CD4-positive, alpha-beta memory T cell (primary cell): ENCODE data around the gene GABRR2. TPM values are rescaled to one million over a fixed set of nuclear protein-coding genes. Genes with fewer than 3 reads are reported as not detected.

Source experiments
- CTCF ChIA-PET: fragments of 350-600 bp; sonication (Branson Sonifier 250); formaldehyde crosslinking; loops from one replicate; lab custom pipeline; 2021; ENCODE audit warnings: inconsistent platforms; ENCODE audit not compliant: partially characterized antibody; lab: Charles Lee
- POLR2A ChIA-PET: fragments of 350-600 bp; sonication (Branson Sonifier 250); formaldehyde crosslinking; loops from one replicate; lab custom pipeline; 2021; ENCODE audit not compliant: partially characterized antibody; lab: Charles Lee
- DNase-seq, 5 donors: peaks; one replicate each; pipeline versions ENCODE4 v3.0.0 to v3.0.0-alpha.2; 2020 to 2022; ENCODE audit warnings: mixed read lengths in 1 of 5
- H3K27ac ChIP-seq: one replicate; pipeline ENCODE4 v1.7.0; 2013; ENCODE audit warnings: low read depth, low read length
- H3K27me3 ChIP-seq: 2 replicates; pipeline ENCODE4 v1.7.0; 2013; ENCODE audit warnings: mild to moderate bottlenecking, low read length, moderate library complexity; ENCODE audit not compliant: insufficient read depth
- H3K36me3 ChIP-seq: 2 replicates; pipeline ENCODE4 v1.7.0; 2013; ENCODE audit warnings: mild to moderate bottlenecking, low read length, moderate library complexity; ENCODE audit not compliant: insufficient read depth
- H3K4me1 ChIP-seq: 2 replicates; pipeline ENCODE4 v1.7.0; 2013; ENCODE audit warnings: mild to moderate bottlenecking, low read length, moderate library complexity; ENCODE audit not compliant: insufficient read depth
- H3K4me3 ChIP-seq, 2 donors: one replicate each; pipeline ENCODE4 v1.7.0; 2013; ENCODE audit warnings: low read length in 2 of 2, mild to moderate bottlenecking in 1 of 2
- H3K9me3 ChIP-seq, 2 donors: one replicate each; pipeline ENCODE4 v1.7.0; 2013; ENCODE audit warnings: low read length in 2 of 2, control low read depth in 1 of 2; ENCODE audit not compliant: control insufficient read depth in 1 of 2
- H3K27ac Mint-ChIP-seq, 7 donors: one replicate each; pipeline ENCODE4 v1.8.0; 2020 to 2021; ENCODE audit warnings: mixed read lengths in 7 of 7, mild to moderate bottlenecking in 6 of 7, inconsistent platforms in 3 of 7, moderate library complexity in 3 of 7
- H3K27me3 Mint-ChIP-seq, 2 donors: one replicate each; pipeline ENCODE4 v1.8.0; 2020 to 2021; ENCODE audit warnings: mixed read lengths in 2 of 2
- H3K36me3 Mint-ChIP-seq, 2 donors: one replicate each; pipeline ENCODE4 v1.8.0; 2020 to 2021; ENCODE audit warnings: mixed read lengths in 2 of 2, inconsistent platforms in 1 of 2, mild to moderate bottlenecking in 1 of 2
- H3K4me1 Mint-ChIP-seq, 4 donors: one replicate each; pipeline ENCODE4 v1.8.0; 2020 to 2021; ENCODE audit warnings: mixed read lengths in 4 of 4, mild to moderate bottlenecking in 1 of 4
- H3K4me3 Mint-ChIP-seq, 8 donors: one replicate each; pipeline ENCODE4 v1.8.0; 2020 to 2021; ENCODE audit warnings: mixed read lengths in 8 of 8, mild to moderate bottlenecking in 7 of 8, moderate library complexity in 6 of 8, inconsistent platforms in 3 of 8
- H3K9me3 Mint-ChIP-seq, 8 donors: one replicate each; pipeline ENCODE4 v1.8.0; 2020 to 2021; ENCODE audit warnings: mixed read lengths in 8 of 8, mild to moderate bottlenecking in 5 of 8, inconsistent platforms in 3 of 8, moderate library complexity in 1 of 8
- intact Hi-C: fragments of 100-400 bp; cut with micrococcal nuclease; formaldehyde crosslinking; loops from one replicate; pipeline ENCODE4 v1.15.1; 2023
- polyA plus RNA-seq, 2 donors: library from polyadenylated mRNA; unstranded; fragments of 300-500 nt; fragmentation: Illumina TruSeq; gene quantifications; one replicate each; pipeline ENCODE4 v1.2.3, GENCODE V29; 2021
- total RNA-seq, 2 experiments: library from RNA; stranded (reverse); gene quantifications; one replicate each; pipeline ENCODE4 v1.2.3, GENCODE V29; 2021

GABRR2 gene
- total and polyA plus RNA-seq, 4 experiments from 2014 or later = 0.10 to 1.7 (median 1.2) TPM; not detected in 1

GRCh38 chr6:89289710-89290109 lies 25.4 kb downstream of the GABRR2 start:
- no peak overlapping the region for H3K27ac ChIP-seq
- Mint-ChIP-seq H3K36me3 (no peaks in the 10 kb centered on the region), H3K27ac (no peak overlapping the region), H3K4me1 (no peaks in the 10 kb centered on the region), H3K4me3 (no peak overlapping the region), H3K27me3 (no peaks in the 10 kb centered on the region), H3K9me3 (no peaks in the 10 kb centered on the region)
- H3K4me3 ChIP-seq = no peak overlapping the region
- ChIA-PET CTCF (no interaction called here), POLR2A (no interaction called here)
- no peaks in the 10 kb centered on the region for H3K27me3 ChIP-seq
- no peak for DNase-seq
- no peaks in the 10 kb centered on the region for H3K4me1 ChIP-seq
- intact Hi-C loops = no loop called here
- no peaks in the 10 kb centered on the region for H3K9me3 ChIP-seq
- H3K36me3 ChIP-seq = no peaks in the 10 kb centered on the region

DNA sequence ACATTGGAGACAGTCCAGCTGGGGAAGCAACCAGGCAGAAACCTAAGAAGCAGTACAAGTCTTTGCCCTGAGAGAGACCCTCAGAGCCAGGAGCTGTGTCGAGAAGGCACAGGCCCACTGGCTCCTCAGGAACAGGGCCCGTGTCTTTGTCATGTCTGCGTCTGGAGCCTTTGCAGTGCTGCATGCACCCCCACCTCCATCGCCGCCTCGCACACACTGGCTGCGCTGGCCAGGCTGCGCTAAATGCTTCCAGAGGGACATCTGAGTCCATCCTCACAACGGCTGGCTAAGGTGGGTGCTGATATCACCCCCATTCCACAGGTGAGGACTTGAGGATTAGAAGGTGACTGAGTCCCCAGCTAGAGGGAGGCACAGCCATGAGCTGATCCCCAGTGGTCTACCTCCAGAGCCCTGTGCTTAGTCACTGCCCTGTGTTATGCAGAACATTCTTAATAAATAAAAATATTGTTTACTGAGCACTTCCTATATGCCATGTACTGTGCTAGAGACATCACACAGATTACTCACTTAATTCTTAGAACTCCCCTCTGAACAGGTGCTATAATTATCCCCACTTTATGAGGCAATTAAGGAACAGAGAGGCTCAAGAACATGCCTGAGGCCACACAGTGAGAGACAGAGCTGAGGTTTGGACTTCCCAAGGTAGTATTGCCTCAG lies 27.6 kb downstream of the GABRR2 start:
- Mint-ChIP-seq H3K36me3 (no peaks in the 10 kb centered on the region), H3K27me3 (no peaks in the 10 kb centered on the region), H3K4me3 (no peak overlapping the region), H3K4me1 (no peaks in the 10 kb centered on the region), H3K27ac (no peak overlapping the region), H3K9me3 (no peaks in the 10 kb centered on the region)
- no peak for DNase-seq
- Histone ChIP-seq H3K9me3 (no peaks in the 10 kb centered on the region), H3K36me3 (no peaks in the 10 kb centered on the region), H3K27me3 (no peaks in the 10 kb centered on the region), H3K27ac (no peak overlapping the region), H3K4me3 (no peak overlapping the region), H3K4me1 (no peaks in the 10 kb centered on the region)
- intact Hi-C loops = no loop called here
- ChIA-PET CTCF (no interaction called here), POLR2A (no interaction called here)

DNA sequence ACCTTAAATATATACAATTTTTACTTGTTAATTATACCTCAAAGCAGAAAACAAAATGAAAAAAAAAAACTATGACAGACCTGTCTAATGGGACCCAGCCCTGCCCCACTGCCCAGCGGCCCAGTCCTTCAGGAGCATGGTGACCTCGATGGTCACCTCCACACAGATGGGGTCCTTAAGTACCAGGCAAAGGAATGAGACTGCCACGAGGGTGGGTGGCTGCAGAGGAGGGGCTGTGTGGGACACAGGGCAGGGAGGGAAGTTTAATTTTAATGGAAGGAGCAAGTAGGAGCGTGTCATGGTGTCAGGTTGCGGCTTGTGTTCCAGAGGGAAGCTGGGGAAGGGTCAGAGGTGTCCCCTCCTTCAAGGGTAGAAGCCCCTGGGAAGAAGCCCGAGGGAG lies 28.6 kb downstream of the GABRR2 start:
- CTCF ChIA-PET = no interaction called here
- peaks cover 0 to 6% (median 3%) of the 10 kb centered on the region in 4 donors for H3K4me1 Mint-ChIP-seq

DNA sequence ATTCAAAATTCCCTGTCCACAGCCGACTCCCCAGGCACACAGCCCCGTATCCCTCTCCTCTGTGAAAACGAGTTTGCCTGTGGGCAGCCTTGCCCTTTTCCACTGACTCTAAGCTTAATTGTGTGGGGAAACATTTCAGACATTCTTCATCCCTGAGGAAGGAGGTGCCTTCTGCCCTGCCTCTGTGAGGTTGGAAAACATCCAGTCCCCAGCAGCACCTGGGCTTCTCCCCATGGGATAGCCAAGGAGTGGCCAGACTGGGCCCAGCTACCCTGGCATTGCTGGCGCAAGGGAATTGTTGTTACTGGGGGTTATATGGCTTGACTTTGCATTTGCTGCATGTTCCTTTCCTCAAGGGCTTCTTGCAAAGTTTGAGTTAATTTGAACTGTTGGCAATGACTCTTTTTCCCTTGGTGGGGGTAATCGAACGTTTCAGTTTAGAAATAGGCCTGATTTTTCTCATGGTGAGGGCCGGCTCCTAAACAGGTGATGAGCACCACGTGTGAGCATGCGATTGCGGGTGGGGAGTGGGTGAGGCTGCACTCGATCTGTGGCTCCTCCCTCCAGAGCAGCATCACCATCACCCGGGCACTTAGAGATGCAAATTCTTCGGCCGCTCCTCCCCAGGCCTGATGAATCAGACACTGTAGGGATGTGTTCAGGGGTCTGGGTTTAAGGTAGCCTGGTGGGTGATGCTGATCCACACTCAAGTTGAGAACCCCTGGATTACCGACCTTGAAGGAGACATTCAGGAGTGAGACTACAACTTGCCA lies 29.9 kb downstream of the GABRR2 start:
- ChIA-PET CTCF (no interaction called here), POLR2A (no interaction called here)
- H3K36me3 ChIP-seq = no peaks in the 10 kb centered on the region
- Mint-ChIP-seq H3K36me3 (no peaks in the 10 kb centered on the region), H3K27me3 (no peaks in the 10 kb centered on the region), H3K27ac (no peak overlapping the region), H3K4me3 (no peak overlapping the region), H3K9me3 (peaks cover 0 to 2% (median 0%) of the 10 kb centered on the region in 8 donors), H3K4me1 (peaks cover 0 to 6% (median 3%) of the 10 kb centered on the region in 4 donors)
- H3K27ac ChIP-seq = no peak overlapping the region
- no peak overlapping the region for H3K4me3 ChIP-seq
- no peaks in the 10 kb centered on the region for H3K4me1 ChIP-seq
- no peaks in the 10 kb centered on the region for H3K27me3 ChIP-seq
- DNase-seq = no peak
- no peaks in the 10 kb centered on the region for H3K9me3 ChIP-seq
- intact Hi-C loops = loop anchor here (5.0 kb wide), 2 partner anchors 67 to 87 kb away; partner anchors contain the start of gene UBE2J1

More for the DNA sequence above, 28.6 kb downstream of the GABRR2 start:
- no peaks in the 10 kb centered on the region for H3K27me3 ChIP-seq
- H3K27ac ChIP-seq = no peak overlapping the region
- Mint-ChIP-seq H3K27me3 (no peaks in the 10 kb centered on the region), H3K9me3 (peaks cover 0 to 2% (median 0%) of the 10 kb centered on the region in 8 donors), H3K36me3 (no peaks in the 10 kb centered on the region), H3K27ac (no peak overlapping the region), H3K4me3 (no peak overlapping the region)
- POLR2A ChIA-PET = no interaction called here
- no peaks in the 10 kb centered on the region for H3K4me1 ChIP-seq
- no peak overlapping the region for H3K4me3 ChIP-seq
- DNase-seq = no peak
- H3K36me3 ChIP-seq = no peaks in the 10 kb centered on the region
- intact Hi-C loops = no loop called here
- no peaks in the 10 kb centered on the region for H3K9me3 ChIP-seq

- DNase-seq = no peak
- H3K27me3 Mint-ChIP-seq = no peaks in the 10 kb centered on the region
- no peak overlapping the region for H3K4me3 Mint-ChIP-seq
- no peak overlapping the region for H3K4me3 ChIP-seq
- H3K4me1 Mint-ChIP-seq = peaks cover 0 to 6% (median 3%) of the 10 kb centered on the region in 4 donors
- H3K9me3 ChIP-seq = no peaks in the 10 kb centered on the region
- no peaks in the 10 kb centered on the region for H3K36me3 ChIP-seq
- intact Hi-C loops = loop anchor here (5.0 kb wide), 2 partner anchors 68 to 88 kb away; partner anchors contain the start of gene UBE2J1
- POLR2A ChIA-PET = no interaction called here
- H3K9me3 Mint-ChIP-seq = peaks cover 0 to 2% (median 0%) of the 10 kb centered on the region in 8 donors
- H3K27ac Mint-ChIP-seq = peak overlapping the region in 1 of 7 donors; percentile 71
- no peaks in the 10 kb centered on the region for H3K36me3 Mint-ChIP-seq
- H3K4me1 ChIP-seq = no peaks in the 10 kb centered on the region
- no peak overlapping the region for H3K27ac ChIP-seq
- H3K27me3 ChIP-seq = no peaks in the 10 kb centered on the region
- CTCF ChIA-PET = interaction anchor here (0.9 to 1.1 kb wide), 3 partner anchors 46 to 302 kb away, joined by 3 read pairs; no protein-coding TSS in a partner anchor
Observed at GRCh38 chr6:89284081-89284480, 31.0 kb downstream of the GABRR2 start.

DNA sequence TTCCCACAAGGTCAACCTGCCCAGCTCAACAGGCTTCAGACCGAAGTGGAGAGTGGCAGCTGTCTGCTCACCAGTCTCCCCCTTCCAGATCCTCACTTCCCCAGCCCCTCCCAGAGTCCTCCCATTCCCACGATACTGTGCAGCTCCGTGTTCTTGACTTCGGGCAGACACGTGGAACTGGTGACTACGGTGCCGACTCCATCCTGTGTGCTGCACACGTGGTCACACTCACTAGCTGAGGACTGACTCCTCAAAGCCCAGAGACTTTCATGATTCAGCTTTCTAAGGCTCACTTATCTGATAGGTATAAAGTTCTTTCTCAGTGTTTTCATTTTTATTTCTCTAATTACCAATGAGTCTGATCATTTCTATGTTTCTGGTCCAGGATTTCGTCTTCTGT lies 32.4 kb downstream of the GABRR2 start:
- intact Hi-C loops = loop anchor here (5.0 kb wide), 2 partner anchors 70 to 90 kb away; partner anchors contain the start of gene UBE2J1
- H3K27ac Mint-ChIP-seq = no peak overlapping the region

DNA sequence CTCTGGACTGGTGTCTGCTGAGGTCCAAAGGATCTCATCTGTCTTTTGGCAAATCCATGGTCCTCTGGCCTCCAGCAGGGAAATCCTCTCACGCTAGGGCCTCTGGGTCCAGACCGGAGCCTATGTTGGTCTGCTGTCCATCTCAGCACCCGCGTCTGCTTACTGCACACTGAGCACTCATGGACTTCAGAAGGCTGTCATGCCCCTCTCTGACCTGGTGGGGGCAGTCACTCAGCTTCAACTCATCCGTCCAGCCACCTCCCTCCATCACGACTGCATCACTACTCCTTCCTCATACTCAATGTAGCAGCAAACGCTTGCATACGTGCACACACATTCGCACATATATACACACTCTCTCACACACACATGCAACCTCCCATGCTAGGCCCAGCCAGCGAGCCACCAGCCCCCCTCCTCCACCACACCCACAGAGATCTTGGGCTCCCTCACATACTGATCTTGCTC lies 33.3 kb downstream of the GABRR2 start:
- Histone ChIP-seq H3K27me3 (no peaks in the 10 kb centered on the region), H3K4me1 (no peaks in the 10 kb centered on the region), H3K9me3 (no peaks in the 10 kb centered on the region), H3K36me3 (no peaks in the 10 kb centered on the region), H3K4me3 (no peak overlapping the region), H3K27ac (no peak overlapping the region)
- peak; percentile 30 to 52 (median 41) for DNase-seq
- Mint-ChIP-seq H3K4me3 (no peak overlapping the region), H3K27me3 (peaks cover 0 to 2% of the 10 kb centered on the region in 2 donors), H3K27ac (peak overlapping the region in 1 of 7 donors; percentile 52), H3K36me3 (no peaks in the 10 kb centered on the region), H3K4me1 (peaks cover 0 to 6% (median 3%) of the 10 kb centered on the region in 4 donors), H3K9me3 (peaks cover 0 to 2% (median 0%) of the 10 kb centered on the region in 8 donors)
- POLR2A ChIA-PET = no interaction called here
- CTCF ChIA-PET = interaction anchor here (0.5 to 1.4 kb wide), 6 partner anchors 20 to 90 kb away, joined by 3 to 4 read pairs (median 3); no protein-coding TSS in a partner anchor
- intact Hi-C loops = loop anchor here (5.0 kb wide), 2 partner anchors 70 to 90 kb away; partner anchors contain the start of gene UBE2J1

More for the DNA sequence above, 32.4 kb downstream of the GABRR2 start:
- H3K4me3 Mint-ChIP-seq = no peak overlapping the region
- no peak overlapping the region for H3K4me3 ChIP-seq
- H3K36me3 Mint-ChIP-seq = no peaks in the 10 kb centered on the region
- peaks cover 0 to 6% (median 3%) of the 10 kb centered on the region in 4 donors for H3K4me1 Mint-ChIP-seq
- CTCF ChIA-PET = interaction anchor here (0.8 to 1.2 kb wide), 4 partner anchors 15 to 90 kb away, joined by 3 to 6 read pairs (median 4); no protein-coding TSS in a partner anchor
- no peak for DNase-seq
- POLR2A ChIA-PET = no interaction called here
- H3K4me1 ChIP-seq = no peaks in the 10 kb centered on the region
- no peaks in the 10 kb centered on the region for H3K36me3 ChIP-seq
- H3K27me3 Mint-ChIP-seq = peaks cover 0 to 2% of the 10 kb centered on the region in 2 donors
- H3K27me3 ChIP-seq = no peaks in the 10 kb centered on the region
- H3K9me3 ChIP-seq = no peaks in the 10 kb centered on the region
- H3K27ac ChIP-seq = no peak overlapping the region
- H3K9me3 Mint-ChIP-seq = peaks cover 0 to 2% (median 0%) of the 10 kb centered on the region in 8 donors
